Astrocyte of the spinal cord (primary cell): Measurements from ENCODE around the gene QPCTL.
"Not testable (repeated sequence)": the region's sequence is repeated elsewhere in the genome, so short reads cannot be mapped to it uniquely, and the experiment has no call there.

ENCODE experiments used
- DNase-seq: peaks from one replicate; pipeline ENCODE4 v3.0.0; 2011; ENCODE audit warnings: low read depth, low spot score
- H3K4me3 ChIP-seq: 2 replicates; pipeline ENCODE4 v1.5.1; 2011; ENCODE audit warnings: low read depth, mild to moderate bottlenecking, low read length, moderate library complexity
- in situ Hi-C: cut with HindIII; loops from 2 replicates; pipeline ENCODE4 v1.10.0; 2017; ENCODE audit warnings: low sequenced_read_pairs
- TF ChIP-seq, protein P1 (sequence below): IDR thresholded peaks from 2 replicates; pipeline ENCODE4 v1.5.1; 2012; ENCODE audit warnings: low read depth, mild to moderate bottlenecking, low read length, inconsistent platforms

QPCTL gene

DNA sequence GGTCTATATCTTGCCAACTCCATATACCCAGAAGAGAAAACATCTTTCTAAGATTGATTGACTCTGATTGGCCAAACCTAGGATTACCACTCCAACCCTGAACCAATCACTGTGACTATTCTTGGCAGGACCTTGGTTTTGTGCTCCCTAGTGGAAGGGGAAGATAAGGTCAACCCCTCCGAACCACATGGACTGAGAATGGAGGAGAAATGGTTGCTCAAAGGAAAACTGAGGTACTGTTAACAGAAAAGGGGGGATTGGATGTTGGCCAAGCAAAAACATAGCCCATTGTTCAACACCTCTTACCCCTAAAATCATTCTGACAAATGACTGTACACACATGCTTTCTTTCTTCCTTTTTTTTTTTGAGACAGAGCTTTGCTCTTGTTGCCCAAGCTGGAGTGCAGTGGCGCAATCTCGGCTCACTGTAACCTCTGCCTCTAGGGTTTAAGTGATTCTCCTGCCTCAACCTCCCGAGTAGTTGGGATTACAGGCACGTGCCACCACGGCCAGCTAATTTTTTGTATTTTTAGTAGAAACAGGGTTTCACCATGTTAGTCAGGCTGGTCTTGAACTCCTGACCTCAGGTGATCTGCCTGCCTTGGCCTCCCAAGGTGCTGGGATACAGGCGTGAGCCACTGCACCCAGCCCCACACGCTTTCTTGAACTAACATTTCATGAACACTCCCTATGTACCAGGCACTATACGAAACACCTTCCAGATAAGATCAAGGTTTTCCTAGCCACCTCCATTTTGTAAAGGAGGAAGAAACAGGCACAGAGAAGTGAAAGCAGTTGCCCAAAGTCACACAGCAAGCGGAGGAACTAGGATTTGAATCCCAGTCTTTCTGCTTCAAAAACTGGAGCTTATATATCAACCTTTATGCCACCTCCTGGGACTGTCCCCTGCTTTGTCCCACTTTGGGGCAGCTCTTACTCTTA, 47.3 kb downstream of the QPCTL start:
- no peak overlapping the region for H3K4me3 ChIP-seq
- in situ Hi-C loops: no loop called here
- TF ChIP-seq, protein P1, sequence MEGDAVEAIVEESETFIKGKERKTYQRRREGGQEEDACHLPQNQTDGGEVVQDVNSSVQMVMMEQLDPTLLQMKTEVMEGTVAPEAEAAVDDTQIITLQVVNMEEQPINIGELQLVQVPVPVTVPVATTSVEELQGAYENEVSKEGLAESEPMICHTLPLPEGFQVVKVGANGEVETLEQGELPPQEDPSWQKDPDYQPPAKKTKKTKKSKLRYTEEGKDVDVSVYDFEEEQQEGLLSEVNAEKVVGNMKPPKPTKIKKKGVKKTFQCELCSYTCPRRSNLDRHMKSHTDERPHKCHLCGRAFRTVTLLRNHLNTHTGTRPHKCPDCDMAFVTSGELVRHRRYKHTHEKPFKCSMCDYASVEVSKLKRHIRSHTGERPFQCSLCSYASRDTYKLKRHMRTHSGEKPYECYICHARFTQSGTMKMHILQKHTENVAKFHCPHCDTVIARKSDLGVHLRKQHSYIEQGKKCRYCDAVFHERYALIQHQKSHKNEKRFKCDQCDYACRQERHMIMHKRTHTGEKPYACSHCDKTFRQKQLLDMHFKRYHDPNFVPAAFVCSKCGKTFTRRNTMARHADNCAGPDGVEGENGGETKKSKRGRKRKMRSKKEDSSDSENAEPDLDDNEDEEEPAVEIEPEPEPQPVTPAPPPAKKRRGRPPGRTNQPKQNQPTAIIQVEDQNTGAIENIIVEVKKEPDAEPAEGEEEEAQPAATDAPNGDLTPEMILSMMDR: no peak
- DNase-seq: no peak

DNA sequence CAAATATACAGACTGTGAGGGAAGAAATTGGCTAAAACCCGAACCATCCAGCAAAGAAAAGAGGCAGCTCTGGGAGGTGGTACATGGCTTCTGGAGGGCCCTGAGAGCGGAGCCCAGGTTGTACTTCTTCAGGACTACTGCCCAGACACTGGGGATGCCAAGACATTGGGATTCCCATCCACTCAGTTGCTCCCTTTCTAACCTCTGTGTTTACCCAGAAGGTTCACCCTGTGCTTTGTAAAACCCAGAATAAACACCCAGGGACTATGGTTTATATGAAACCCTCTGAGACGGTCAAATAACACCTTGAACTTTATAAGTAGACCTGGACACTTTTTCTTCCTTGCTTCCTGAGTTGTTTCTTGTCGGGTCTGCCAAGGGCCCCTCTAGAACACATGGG, 50.5 kb downstream of the QPCTL start:
- DNase-seq: no peak
- no peak overlapping the region for H3K4me3 ChIP-seq
- in situ Hi-C loops: no loop called here
- TF ChIP-seq, protein P1: no peak

DNA sequence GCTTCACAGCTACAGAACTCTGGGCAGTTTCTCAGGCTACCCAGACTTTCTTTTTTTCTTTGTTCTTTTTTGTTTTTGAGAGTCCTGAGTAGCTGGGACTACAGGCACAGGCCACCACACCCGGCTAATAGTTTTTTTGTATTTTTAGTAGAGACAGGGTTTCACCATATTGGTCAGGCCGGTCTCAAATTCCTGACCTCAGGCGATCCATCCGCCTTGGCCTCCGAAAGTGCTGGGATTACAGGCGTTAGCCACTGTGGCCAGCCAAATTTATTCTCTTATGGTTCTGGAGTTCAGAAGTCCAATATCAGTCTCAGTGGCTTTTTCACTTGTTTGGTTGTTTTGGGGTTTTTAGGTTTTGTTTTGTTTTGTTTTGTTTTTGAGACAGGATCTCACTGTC, 53.1 kb downstream of the QPCTL start:
- no peak for DNase-seq
- in situ Hi-C loops: no loop called here
- H3K4me3 ChIP-seq: no peak overlapping the region
- TF ChIP-seq, protein P1: no peak

DNA sequence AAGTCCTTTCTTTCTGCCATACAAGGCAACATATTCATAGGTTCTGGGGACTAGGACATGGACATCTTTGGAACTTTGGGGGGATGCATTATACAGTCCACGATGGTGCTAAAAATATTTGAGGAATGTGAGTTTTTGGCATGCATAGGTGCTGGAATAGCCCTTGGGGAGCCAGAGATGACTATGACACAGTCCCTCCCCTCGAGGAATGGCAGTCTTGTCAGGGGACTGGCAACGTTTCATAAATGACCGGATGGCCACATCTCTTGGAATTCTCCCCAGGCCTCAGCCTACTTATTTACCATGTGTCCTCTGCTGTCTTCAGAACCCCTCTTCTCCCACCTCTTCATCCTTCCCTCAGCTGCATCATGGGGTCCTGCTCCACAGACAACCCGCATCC, 54.4 kb downstream of the QPCTL start:
- in situ Hi-C loops: no loop called here
- H3K4me3 ChIP-seq: no peak overlapping the region
- TF ChIP-seq, protein P1: no peak
- no peak for DNase-seq

DNA sequence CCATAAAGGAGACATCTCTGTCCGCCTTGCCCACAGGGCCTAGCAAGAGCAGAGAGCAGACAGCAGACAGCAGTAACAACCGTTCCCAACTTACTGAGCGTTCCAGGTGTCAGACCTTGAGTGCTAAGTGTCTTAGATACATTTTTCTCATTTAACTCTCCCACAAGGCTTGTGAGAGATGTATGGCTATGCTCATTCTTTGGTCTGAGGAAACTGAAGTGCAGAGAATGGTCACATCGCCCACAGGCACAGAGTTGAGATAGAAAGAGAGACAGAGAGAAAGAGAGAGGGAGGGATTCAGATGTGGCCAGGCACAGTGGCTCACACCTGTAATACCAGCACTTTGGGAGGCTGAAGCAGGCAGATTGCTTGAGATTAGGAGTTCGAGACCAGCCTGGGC, 55.0 kb downstream of the QPCTL start:
- TF ChIP-seq, protein P1: no peak
- in situ Hi-C loops: no loop called here
- H3K4me3 ChIP-seq: no peak overlapping the region

DNA sequence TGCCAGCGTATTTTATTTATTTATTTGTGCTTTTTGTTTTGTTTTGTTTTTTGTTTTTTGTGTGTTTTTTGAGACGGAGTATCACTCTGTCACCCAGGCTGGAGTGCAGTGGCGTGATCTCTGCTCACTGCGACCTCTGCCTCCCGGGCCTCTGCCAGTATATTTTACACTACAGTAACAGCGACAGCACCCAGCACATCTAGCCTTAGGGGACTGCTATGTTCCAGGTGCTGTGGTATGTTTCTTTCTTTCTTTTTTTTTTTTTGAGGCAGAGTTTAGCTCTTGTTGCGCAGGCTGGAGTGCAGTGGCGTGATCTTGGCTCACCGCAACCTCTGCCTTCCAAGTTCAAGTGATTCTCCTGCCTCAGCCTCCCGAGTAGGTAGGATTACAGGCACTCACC, 59.0 kb downstream of the QPCTL start:
- DNase-seq, H3K4me3 ChIP-seq, in situ Hi-C loops: not testable (repeated sequence)

More for the DNA sequence above, 55.0 kb downstream of the QPCTL start:
- DNase-seq: no peak

DNA sequence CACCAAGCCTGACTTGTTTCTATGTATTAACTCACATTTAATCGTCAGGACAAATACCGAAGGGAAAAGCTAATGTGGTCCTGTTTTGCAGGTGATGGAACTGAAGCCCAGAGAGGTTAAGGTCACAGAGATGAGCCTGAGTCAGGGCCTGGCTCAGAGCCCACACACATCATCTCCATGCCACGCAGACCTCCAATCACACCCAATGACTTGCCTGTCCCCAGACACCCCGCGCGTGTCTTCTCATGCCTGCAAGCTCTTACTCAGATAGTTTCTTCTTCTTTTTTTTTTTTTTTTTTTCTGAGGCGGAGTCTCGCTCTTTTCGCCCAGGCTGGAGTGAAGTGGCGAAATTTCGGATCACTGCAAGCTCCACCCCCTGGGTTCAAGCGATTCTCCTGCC, 60.2 kb downstream of the QPCTL start:
- no peak for DNase-seq
- TF ChIP-seq, protein P1: no peak
- no peak overlapping the region for H3K4me3 ChIP-seq
- in situ Hi-C loops: no loop called here
